ENCODE data around the gene LUZP1.

The LUZP1 gene

DNA sequence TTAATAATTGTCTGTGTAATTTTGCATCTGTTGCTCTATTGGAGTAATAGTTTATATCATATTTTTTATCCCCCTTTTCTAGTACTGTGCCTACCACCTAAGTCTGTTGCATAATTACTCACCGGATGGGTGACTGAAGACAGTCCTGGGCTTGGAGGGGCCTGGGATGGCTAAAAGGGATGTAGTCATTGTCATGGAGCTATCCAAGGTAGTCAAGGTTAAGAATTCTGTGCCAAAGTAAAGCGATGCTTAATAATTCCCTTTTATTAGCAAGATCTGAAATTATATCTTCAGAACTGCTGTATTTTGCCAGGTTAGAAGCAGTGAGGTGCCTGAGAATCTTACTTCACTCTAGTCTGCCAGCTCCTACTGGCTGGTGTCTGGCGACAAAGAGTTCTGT, 87.8 kb downstream of the LUZP1 start:
- no peak for DNase-seq

DNA sequence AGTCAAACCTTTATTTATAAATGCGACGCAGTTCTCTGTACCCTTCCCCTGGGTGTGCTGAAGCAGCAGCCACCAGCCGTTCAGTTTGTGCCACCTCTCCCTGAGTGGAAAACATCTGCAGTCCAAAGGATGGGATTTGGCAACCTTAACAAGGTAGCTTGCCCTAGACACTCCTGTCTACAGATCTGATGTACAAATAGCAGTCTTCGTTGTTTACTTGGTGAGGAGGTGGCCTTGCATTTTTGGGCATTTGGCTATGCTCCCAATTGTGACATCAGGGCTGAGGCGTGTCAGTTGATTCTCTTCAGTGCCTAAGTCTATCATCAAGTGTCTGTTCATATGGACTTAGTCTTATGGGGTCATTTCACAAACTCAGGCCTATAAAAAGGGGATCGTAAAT, 89.6 kb downstream of the LUZP1 start:
- no peak for DNase-seq

DNA sequence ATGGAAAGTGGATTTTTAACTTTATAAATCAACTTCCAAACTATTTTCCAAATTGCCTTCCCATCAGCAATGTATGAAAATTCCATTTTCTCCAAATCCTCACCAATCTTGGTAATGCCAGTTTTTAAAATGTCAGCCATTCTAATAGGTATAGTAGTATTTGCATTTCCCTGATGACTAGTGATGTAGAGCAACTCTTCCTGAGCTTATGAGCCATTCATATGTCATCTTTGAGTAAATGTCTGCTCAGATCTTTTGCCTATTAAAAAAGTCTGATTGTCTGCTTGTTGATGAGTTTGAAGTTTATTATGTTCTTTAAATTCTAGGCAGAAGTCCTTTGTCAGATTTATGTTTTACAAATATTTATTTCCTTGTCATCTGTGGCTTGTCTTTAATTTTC, 94.6 kb downstream of the LUZP1 start:
- DNase-seq: no peak

DNA sequence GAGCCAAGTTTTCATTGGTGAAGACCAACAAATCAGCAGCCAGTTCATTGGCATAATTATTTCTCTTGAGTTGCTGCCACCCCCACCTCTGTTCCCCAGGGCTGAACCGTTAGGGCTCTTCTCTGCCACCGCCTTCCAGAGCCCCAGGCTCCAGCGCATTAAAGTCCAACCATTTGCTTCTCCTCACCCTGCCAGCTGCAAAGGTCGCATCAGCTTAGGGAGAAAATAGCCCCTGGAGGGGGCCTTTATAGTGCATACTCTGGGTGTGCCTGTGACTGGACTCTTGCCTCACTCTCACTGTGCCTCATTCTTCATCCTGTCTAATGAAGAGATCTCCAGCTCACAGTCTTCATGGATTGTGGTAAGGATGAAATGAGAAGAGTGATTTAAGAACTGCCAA, 99.0 kb downstream of the LUZP1 start:
- no peak for DNase-seq

DNA sequence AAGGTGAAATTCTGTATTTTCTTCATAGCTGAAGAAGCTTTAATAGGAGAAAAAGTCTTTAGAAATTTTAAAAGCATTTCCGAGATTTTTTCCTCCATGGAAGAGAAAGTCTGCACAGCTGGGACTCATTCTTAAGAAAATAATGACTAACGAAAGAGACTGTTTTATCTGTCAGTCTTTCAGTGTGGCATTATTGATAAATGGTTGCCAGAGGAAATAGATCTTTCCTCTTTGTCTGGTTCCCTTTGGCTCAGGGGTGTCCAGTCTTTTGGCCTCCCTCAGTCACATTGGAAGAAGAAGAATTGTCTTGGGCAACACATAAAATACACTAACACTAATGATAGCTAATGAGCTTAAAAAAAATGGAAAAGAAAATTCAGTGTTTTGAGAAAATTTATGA, 99.5 kb downstream of the LUZP1 start:
- no peak for DNase-seq

DNA sequence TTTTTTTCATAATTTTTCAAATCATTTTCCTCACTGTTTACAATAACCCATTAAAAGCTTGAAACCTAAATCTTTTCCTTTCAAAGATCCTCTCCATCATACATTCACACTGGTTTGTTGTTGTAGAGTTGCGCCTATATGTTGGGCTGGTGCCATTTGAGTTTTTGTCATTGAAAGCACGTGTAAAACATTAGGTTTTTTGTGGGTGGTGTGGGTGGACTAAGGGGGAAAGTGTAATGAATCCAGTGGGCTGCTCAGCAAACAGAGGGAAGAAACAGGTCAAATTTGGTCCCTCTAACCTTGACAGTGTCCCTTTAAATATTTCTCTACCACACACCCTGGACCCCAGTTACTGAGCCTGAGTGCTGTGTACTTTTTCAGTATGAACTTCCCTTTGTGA, 102.6 kb downstream of the LUZP1 start:
- no peak for DNase-seq

DNA sequence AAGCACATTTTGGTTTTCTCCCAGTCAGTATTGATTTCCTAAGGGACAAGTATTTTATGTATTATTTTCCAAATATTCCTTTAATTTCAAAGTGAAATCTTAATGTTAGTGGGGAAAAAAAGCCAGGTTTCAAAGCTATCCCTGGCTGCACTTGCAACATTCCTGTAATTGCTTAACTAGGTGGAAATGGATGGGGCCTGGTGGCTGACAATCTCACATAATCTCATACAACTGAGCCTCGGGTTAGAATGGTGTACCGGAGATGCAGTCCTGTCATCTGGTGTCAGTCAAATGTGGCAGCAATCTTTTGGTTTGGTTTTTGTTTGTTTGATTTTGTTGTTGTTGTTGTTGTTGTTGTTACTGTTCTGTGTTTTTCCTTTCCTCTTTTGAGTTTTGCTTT, 103.3 kb downstream of the LUZP1 start:
- no peak for DNase-seq

DNA sequence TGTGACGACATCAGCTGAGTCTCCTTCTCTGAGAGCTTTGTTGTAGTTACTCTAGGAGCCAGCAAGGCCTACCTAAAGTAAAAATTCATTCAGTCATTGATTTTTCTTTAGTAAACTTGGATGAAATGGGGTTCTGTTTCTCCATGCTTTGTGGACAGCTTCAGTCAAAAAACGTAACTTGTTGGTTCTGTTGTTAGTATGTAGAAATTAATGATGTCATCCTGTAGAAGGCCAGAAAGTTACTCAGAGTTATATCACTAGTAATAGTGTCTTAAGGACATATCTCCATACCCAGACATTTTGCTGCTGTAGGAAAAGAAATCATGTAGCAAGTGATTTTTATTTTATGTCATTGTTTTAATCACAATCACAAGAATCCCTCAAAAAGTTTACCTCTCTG, 106.4 kb downstream of the LUZP1 start:
- no peak for DNase-seq

DNA sequence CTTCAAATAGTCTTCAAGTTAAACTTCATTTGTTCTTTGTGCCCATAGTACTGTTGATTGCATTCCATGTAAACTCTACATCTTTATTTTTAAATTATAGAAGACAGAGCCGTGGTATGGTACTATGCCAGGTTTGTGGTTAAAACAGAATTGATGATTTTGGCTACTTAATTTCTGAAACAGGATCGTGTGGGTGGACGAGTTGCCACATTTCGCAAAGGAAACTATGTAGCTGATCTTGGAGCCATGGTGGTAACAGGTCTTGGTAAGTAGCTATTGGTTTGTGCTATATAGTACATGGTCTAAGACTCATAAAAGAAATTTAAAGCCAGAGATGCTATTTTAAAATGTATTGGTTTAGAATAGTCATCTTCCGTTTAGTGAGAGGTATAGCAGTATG, 111.4 kb downstream of the LUZP1 start:
- DNase-seq: no peak

DNA sequence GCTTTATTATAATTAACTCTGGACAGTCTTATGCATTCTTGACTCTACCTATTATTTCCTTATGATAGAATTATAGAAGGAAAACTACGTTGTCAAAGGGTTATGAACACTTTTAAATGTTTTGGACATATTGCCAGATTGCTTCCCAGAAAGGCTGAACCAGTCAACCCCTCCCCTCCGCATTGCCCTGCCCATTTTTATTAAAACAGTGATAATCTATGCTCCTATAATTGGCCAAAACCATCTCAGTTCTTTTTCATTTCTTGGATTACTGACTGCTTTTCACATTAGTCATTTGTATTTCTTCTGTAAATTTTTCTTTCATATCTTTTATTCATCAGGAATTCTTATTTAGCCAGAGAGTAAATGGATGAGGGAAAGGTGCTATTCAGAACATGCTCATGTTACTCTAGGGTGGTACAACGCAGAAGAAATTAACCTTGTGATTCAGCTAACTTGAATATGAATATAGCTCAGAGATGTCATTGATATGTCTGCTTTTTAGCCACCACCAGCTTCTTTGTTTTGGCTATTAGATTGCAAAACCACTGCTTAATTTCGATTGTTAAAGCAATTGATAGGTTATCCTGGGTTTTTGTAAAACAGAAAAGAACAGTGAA, 117.3 kb downstream of the LUZP1 start:
- DNase-seq: no peak

DNA sequence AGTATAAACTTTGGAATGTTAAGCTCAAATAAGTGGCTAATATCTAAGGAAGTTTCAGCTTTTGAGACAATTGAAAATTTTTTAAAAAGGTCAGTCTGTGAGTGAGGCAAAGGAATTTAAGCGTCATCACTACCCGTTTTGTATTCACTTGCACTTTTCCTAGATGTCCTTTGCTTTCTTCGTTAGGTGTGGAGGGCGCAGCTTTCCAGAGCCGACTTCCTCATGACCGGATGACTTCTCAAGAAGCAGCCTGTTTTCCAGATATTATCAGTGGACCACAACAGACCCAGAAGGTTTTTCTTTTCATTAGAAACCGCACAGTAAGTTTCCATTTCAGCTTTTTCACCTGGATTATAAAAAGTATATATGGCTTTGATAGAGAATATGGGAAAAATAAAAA, 118.5 kb downstream of the LUZP1 start:
- DNase-seq: no peak

DNA sequence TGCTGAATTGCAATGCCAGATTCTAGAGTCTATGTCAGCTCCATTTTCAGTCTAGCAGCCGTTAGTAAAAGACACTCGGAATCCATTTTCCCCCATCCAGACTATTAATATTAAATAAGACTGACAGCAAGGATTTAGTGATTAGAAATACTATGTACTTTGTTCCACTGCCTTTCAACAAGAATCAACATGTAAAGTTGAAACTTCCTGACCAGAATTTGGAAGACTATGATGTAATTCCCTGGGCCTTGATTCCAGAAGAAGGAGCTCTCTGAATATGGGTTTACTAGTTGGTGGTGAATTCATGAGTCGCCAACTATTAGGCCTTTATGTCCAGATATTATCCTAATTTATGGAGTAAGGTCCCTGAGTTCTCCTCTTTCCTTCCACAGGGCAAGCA, 124.6 kb downstream of the LUZP1 start:
- DNase-seq: no peak

DNA sequence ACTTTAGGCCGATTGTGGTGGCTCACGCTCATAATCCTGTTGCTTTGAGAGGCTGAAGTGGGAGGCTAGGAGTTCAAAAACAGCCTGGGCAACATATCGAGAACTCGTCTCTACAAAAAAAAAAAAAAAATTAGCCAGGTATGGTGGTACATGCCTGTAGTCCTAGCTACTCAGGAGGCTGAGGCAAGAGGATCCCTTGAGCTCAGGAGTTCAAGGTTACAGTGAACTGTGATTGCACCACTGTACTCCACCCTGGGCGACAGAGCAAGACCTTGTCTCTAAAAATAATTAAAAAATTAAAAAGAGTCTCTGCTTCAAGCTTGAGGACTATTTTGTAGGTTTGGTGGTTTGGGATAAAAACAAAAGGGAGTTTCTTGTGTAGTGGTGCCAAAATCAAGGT, 128.1 kb downstream of the LUZP1 start:
- no peak for DNase-seq

DNA sequence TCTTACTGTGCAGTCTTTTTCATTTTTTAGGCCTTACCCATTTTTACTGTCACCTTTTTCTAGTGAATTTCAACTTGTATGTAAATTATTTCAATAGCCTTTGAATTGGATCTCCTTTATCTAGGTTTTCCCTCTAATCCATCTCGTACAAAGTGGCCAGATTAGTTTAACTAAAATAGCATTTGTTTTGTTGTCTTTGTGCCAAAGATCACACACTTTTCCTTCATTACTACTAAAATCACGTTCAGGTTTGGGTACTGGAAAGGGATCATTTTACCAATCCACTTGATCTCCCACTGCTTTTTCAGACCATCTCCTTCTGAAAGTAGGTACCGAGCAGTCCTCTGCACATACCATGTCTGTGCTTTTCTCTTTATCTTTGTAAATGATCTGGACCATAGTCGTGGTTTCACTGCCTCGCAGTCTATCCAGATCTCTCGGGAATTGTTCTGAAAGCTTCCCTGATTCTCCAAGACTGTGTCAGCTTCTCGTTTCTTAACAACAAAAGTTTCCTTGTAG, 129.3 kb downstream of the LUZP1 start:
- DNase-seq: no peak

DNA sequence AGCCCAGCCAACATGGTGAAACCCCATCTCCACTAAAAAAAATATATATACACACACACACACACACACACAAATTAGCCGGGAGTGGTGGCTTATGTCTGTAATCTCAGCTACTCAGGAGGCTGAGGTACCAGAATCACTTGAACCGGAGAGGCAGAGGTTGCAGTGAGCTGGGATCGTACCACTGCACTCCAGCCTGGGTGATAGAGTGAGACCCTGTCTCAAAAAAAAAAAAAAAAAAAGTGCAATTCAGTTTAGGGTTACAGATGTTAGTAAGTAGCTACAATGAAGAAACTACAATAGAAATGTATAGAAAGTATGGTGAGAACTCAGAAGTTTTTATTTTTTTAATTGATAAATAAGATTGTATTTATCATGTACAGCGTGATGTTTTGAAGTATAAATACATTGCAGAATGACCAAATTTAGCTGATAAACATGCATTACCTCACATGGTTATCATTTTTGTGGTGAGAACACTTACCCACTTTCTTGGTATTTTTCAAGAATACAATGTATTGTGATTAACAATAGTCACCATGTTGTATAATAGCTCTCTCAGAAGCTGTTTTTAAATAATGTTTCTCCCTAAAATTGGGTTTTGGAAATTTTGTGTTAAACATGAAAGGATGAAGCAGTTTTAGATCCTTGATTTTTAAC, 131.4 kb downstream of the LUZP1 start:
- no peak for DNase-seq

DNA sequence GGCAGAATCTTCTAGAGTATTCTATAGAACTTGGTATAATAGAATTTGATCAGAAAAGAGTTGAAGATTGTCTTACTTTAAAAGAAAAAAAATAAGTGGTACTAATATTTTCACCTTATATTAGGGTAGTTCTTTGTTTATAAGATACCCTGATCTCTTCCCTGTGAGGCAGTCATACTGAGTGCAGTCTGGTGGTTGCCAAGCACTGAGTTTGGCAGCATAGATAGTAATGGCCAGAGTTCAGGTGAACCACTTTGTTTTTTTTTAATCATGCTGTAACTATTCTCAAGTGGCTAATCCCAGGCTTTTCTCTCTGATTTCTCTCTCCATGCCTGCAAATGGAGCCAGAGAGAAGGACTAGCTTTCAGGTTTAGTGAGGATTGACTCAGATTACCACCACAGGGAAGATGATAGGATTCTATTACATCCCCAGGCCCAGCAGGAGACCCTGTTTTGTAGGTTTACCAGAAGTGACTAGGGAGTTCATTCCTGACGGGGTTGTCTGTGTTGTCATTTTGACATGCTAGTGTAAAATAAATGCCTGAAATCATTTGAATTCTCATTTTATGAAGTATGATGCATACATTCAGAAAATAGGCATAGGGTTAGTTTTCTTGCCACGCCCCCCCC, 132.7 kb downstream of the LUZP1 start:
- DNase-seq: no peak

All from NCI-H2081 (cell line).